Measurements from ENCODE around the gene DTX2. TPM values are rescaled to one million over a fixed set of nuclear protein-coding genes. Genes with fewer than 3 reads are reported as not detected.
"Not testable (repeated sequence)": the region's sequence is repeated elsewhere in the genome, so short reads cannot be mapped to it uniquely, and the experiment has no call there.

Gene DTX2
- total RNA-seq, 1 experiment from 2014 or later: 100 TPM

- H3K27me3 ChIP-seq (ENCODE audit: insufficient read depth, low read depth); CTCF ChIA-PET; intact Hi-C loops (cut with micrococcal nuclease; ENCODE audit: unreplicated experiment); H2AFZ ChIP-seq; H3K4me2 ChIP-seq; H3K9me2 ChIP-seq (ENCODE audit: insufficient read depth); H3K36me3 ChIP-seq (ENCODE audit: low read depth); H3K4me3 ChIP-seq; H3K4me1 ChIP-seq (replicated peaks; ENCODE audit: insufficient read depth); H3F3A ChIP-seq (ENCODE audit: insufficient read depth, low read depth); H4K20me1 ChIP-seq (ENCODE audit: insufficient read depth); H3K27ac ChIP-seq; H3K9me3 ChIP-seq (ENCODE audit: insufficient read depth, low read depth); POLR2A ChIA-PET (ENCODE audit: unreplicated experiment); BruUV-seq (replicated peaks): not testable (repeated sequence)
- peak; percentile 34 to 96 for DNase-seq
- H3K79me2 ChIP-seq (ENCODE audit: low read depth): peaks cover 20% of the 10 kb centered on the region
Measured at GRCh38 chr7:76467743-76468404, 6.4 kb downstream of the DTX2 start.

- POLR2A ChIA-PET (ENCODE audit: unreplicated experiment); H3K27me3 ChIP-seq (ENCODE audit: insufficient read depth, low read depth); H3K9me2 ChIP-seq (ENCODE audit: insufficient read depth); H2AFZ ChIP-seq; DNase-seq; BruUV-seq (replicated peaks); H3K4me2 ChIP-seq; H3K36me3 ChIP-seq (ENCODE audit: low read depth); H3K4me3 ChIP-seq; H3K27ac ChIP-seq; intact Hi-C loops (cut with micrococcal nuclease; ENCODE audit: unreplicated experiment); H3K4me1 ChIP-seq (replicated peaks; ENCODE audit: insufficient read depth); H3F3A ChIP-seq (ENCODE audit: insufficient read depth, low read depth); CTCF ChIA-PET; H4K20me1 ChIP-seq (ENCODE audit: insufficient read depth); H3K9me3 ChIP-seq (ENCODE audit: insufficient read depth, low read depth); H3K79me2 ChIP-seq (ENCODE audit: low read depth): not testable (repeated sequence)
Measured at GRCh38 chr7:76471556-76472221, 10.2 kb downstream of the DTX2 start.

- H3K4me1 ChIP-seq (replicated peaks; ENCODE audit: insufficient read depth); intact Hi-C loops (cut with micrococcal nuclease; ENCODE audit: unreplicated experiment); H3K27me3 ChIP-seq (ENCODE audit: insufficient read depth, low read depth); BruUV-seq (replicated peaks); H3K27ac ChIP-seq; DNase-seq; H3K4me2 ChIP-seq; H3F3A ChIP-seq (ENCODE audit: insufficient read depth, low read depth); CTCF ChIA-PET; H3K9me3 ChIP-seq (ENCODE audit: insufficient read depth, low read depth); H2AFZ ChIP-seq; H3K79me2 ChIP-seq (ENCODE audit: low read depth); H3K36me3 ChIP-seq (ENCODE audit: low read depth); H4K20me1 ChIP-seq (ENCODE audit: insufficient read depth); H3K9me2 ChIP-seq (ENCODE audit: insufficient read depth); H3K4me3 ChIP-seq; POLR2A ChIA-PET (ENCODE audit: unreplicated experiment): not testable (repeated sequence)
Measured at GRCh38 chr7:76473097-76473496, 11.6 kb downstream of the DTX2 start.

- H3K27me3 ChIP-seq (ENCODE audit: insufficient read depth, low read depth); H3K9me3 ChIP-seq (ENCODE audit: insufficient read depth, low read depth); H3K27ac ChIP-seq; CTCF ChIA-PET; BruUV-seq (replicated peaks); H3K4me1 ChIP-seq (replicated peaks; ENCODE audit: insufficient read depth); POLR2A ChIA-PET (ENCODE audit: unreplicated experiment); H3K36me3 ChIP-seq (ENCODE audit: low read depth); H3K79me2 ChIP-seq (ENCODE audit: low read depth); H3K4me2 ChIP-seq; H4K20me1 ChIP-seq (ENCODE audit: insufficient read depth); intact Hi-C loops (cut with micrococcal nuclease; ENCODE audit: unreplicated experiment); H2AFZ ChIP-seq; H3F3A ChIP-seq (ENCODE audit: insufficient read depth, low read depth); H3K4me3 ChIP-seq; DNase-seq; H3K9me2 ChIP-seq (ENCODE audit: insufficient read depth): not testable (repeated sequence)
Measured at GRCh38 chr7:76476280-76476679, 14.8 kb downstream of the DTX2 start.

GRCh38 chr7:76476742-76477474 lies 15.4 kb downstream of the DTX2 start:
- H3K79me2 ChIP-seq (ENCODE audit: low read depth); CTCF ChIA-PET; H3K4me3 ChIP-seq; H3K9me3 ChIP-seq (ENCODE audit: insufficient read depth, low read depth); H3K9me2 ChIP-seq (ENCODE audit: insufficient read depth); H3K27ac ChIP-seq; H2AFZ ChIP-seq; POLR2A ChIA-PET (ENCODE audit: unreplicated experiment); intact Hi-C loops (cut with micrococcal nuclease; ENCODE audit: unreplicated experiment); H3K4me2 ChIP-seq; H3K27me3 ChIP-seq (ENCODE audit: insufficient read depth, low read depth); BruUV-seq (replicated peaks); H3K4me1 ChIP-seq (replicated peaks; ENCODE audit: insufficient read depth); H3K36me3 ChIP-seq (ENCODE audit: low read depth); H3F3A ChIP-seq (ENCODE audit: insufficient read depth, low read depth); H4K20me1 ChIP-seq (ENCODE audit: insufficient read depth); DNase-seq: not testable (repeated sequence)

- POLR2A ChIA-PET (ENCODE audit: unreplicated experiment): not testable (repeated sequence)
- H3K27ac ChIP-seq: peak overlapping the region; percentile 61
Measured at GRCh38 chr7:76479628-76480027, 18.1 kb downstream of the DTX2 start.

GRCh38 chr7:76480403-76481253 lies 19.1 kb downstream of the DTX2 start:
- H3F3A ChIP-seq (ENCODE audit: insufficient read depth, low read depth); H3K9me3 ChIP-seq (ENCODE audit: insufficient read depth, low read depth); CTCF ChIA-PET; H3K9me2 ChIP-seq (ENCODE audit: insufficient read depth); H3K36me3 ChIP-seq (ENCODE audit: low read depth); H4K20me1 ChIP-seq (ENCODE audit: insufficient read depth); POLR2A ChIA-PET (ENCODE audit: unreplicated experiment); DNase-seq; H3K4me3 ChIP-seq; H3K4me2 ChIP-seq; H3K79me2 ChIP-seq (ENCODE audit: low read depth); BruUV-seq (replicated peaks); H2AFZ ChIP-seq; H3K27me3 ChIP-seq (ENCODE audit: insufficient read depth, low read depth); H3K4me1 ChIP-seq (replicated peaks; ENCODE audit: insufficient read depth); intact Hi-C loops (cut with micrococcal nuclease; ENCODE audit: unreplicated experiment): not testable (repeated sequence)
- peak overlapping the region; percentile 19; the same call in 1 of the 2 replicates for H3K27ac ChIP-seq

More at GRCh38 chr7:76479628-76480027, 18.1 kb downstream of the DTX2 start:
- DNase-seq; H3K79me2 ChIP-seq (ENCODE audit: low read depth); H3K9me2 ChIP-seq (ENCODE audit: insufficient read depth); H3K9me3 ChIP-seq (ENCODE audit: insufficient read depth, low read depth); H2AFZ ChIP-seq; CTCF ChIA-PET; BruUV-seq (replicated peaks); H3K27me3 ChIP-seq (ENCODE audit: insufficient read depth, low read depth); H3K4me3 ChIP-seq; H3F3A ChIP-seq (ENCODE audit: insufficient read depth, low read depth); H4K20me1 ChIP-seq (ENCODE audit: insufficient read depth); H3K4me2 ChIP-seq; H3K4me1 ChIP-seq (replicated peaks; ENCODE audit: insufficient read depth); intact Hi-C loops (cut with micrococcal nuclease; ENCODE audit: unreplicated experiment); H3K36me3 ChIP-seq (ENCODE audit: low read depth): not testable (repeated sequence)

Data from PC-9 (cell line).